Right lung (tissue), 5 donors: ENCODE measurements around the gene TMEM116. TPM values are rescaled to one million over a fixed set of nuclear protein-coding genes. Genes with fewer than 3 reads are reported as not detected.

Source experiments
- DNase-seq, 2 donors: peaks; one replicate each; pipeline ENCODE4 v3.0.0-alpha.2; 2013
- polyA plus RNA-seq, 5 donors: library from polyadenylated mRNA; unstranded; fragments of 120-200 nt; gene quantifications; one replicate each; pipeline versions ENCODE4 v1.2.1 to v1.2.3, GENCODE V29; 2013; ENCODE audit warnings: inconsistent platforms in 1 of 5, low replicate concordance in 1 of 5; ENCODE audit not compliant: insufficient read length in 5 of 5, insufficient read depth in 1 of 5

Gene TMEM116
- polyA plus RNA-seq, 5 donors: 17.3 to 23.1 (median 20.2) TPM

- DNase-seq: no peak
Measured at GRCh38 chr12:111901182-111901581, 111.8 kb downstream of the TMEM116 start.

GRCh38 chr12:111894556-111894955 is 118.4 kb downstream of the TMEM116 start:
- no peak for DNase-seq

- no peak for DNase-seq
Measured at GRCh38 chr12:111893287-111893686, 119.7 kb downstream of the TMEM116 start.

GRCh38 chr12:111887926-111888745 is 124.8 kb downstream of the TMEM116 start:
- no peak for DNase-seq

GRCh38 chr12:111886662-111887545 is 126.1 kb downstream of the TMEM116 start:
- no peak for DNase-seq

- DNase-seq: no peak
Measured at GRCh38 chr12:111881716-111882115, 131.2 kb downstream of the TMEM116 start.

Other genes starting within 250 kb of the TMEM116 start
- gene ALDH2, start 246.2 kb downstream of the TMEM116 start, polyA plus RNA-seq: 100 to 1,000 TPM in 2 of 5 donors, 10 to 100 TPM in 3; 79.3 to 103 (median 97.8) TPM
- 10 to 100 TPM; 43.4 to 54.9 (median 49.7) TPM for gene MAPKAPK5, start 170.9 kb downstream of the TMEM116 start, polyA plus RNA-seq
- gene ERP29, start 261 bp upstream of the TMEM116 start, polyA plus RNA-seq: 100 to 1,000 TPM; 128 to 175 (median 146) TPM
- 10 to 100 TPM; 18.8 to 32.2 (median 25.2) TPM for gene NAA25, start 95.6 kb upstream of the TMEM116 start, polyA plus RNA-seq
- gene TRAFD1, start 112.4 kb upstream of the TMEM116 start, polyA plus RNA-seq: 10 to 100 TPM; 38.6 to 44.6 (median 41.1) TPM